Activated CD8-positive, alpha-beta memory T cell treated with anti-CD3 and anti-CD28 coated beads for 1 hour (primary cell): ENCODE measurements around the gene RNF5.
A peak's percentile ranks its signal among the peaks of the same experiment; 100 is the strongest.
"Not testable (repeated sequence)": the region's sequence is repeated elsewhere in the genome, so short reads cannot be mapped to it uniquely, and the experiment has no call there.

ENCODE experiments used
- DNase-seq, 2 donors: peaks; one replicate each; pipeline ENCODE4 v3.0.0-alpha.2; 2020; ENCODE audit warnings: low read depth in 1 of 2; ENCODE audit errors: extremely low read depth in 1 of 2

The RNF5 gene

DNA sequence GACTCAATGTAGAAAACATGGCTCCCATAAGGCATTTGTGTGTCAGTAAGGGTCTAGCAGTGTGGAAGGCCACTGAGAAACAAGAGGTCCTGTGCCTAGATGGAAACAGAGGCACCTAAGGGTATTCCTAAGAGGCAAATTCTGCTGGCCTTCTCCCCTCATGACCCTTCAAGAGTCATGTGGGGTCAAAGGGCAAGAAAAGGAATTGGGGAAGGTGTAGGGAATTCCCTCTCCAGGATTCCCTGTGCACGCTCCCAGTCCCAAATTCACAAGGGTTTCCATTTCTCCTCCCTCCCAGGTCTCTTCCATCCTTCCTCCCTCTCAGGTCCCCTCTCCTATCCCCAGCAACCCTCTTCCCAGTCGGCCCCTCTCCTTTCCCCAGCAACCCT lies 2.9 kb upstream of the RNF5 start:
- no peak for DNase-seq

DNA sequence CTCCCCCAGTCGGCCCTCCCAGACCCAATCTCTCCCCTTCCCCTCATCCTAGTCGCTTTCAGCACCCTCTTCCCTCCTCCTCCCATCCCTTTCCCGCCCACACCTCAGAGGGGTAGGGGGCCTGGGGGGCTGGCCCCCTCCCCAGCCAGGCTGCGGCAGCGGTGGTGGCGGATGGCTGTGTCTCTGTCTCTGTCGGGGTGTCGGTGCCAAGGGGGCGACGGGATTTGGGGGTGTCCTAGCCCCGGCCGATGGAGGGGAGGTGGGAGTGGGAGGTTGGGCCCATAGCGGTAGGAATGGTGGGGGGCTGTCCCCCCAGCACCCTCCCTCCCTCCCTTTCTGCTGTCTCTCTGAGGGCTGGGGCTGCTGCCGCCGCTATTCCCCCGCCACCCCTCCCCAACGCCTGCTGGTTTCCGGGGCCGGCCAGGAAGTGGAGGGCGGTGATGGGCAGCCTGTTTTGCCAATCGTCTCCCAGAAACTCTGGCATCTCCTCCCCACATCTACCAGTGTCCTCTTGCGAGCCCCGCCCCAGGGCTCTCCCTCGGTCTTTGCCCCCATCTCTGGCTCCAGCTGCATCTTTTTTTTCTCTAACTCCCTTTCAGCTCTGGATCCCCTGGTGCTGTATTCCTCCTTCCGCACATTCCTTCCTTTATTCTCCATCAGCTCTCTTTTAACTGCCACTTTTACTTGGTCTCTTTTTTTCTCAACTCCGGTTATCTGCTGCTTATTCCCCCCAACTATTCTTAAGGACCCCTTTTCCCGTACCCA lies 2.3 kb upstream of the RNF5 start, which contains the start of gene AGPAT1:
TSS of gene AGPAT1 (minus strand) at position 374 of the 765 bp plus-strand sequence. CDS start 4,588 bp downstream, outside the sequence.
- peak; percentile 93 to 94 for DNase-seq

DNA sequence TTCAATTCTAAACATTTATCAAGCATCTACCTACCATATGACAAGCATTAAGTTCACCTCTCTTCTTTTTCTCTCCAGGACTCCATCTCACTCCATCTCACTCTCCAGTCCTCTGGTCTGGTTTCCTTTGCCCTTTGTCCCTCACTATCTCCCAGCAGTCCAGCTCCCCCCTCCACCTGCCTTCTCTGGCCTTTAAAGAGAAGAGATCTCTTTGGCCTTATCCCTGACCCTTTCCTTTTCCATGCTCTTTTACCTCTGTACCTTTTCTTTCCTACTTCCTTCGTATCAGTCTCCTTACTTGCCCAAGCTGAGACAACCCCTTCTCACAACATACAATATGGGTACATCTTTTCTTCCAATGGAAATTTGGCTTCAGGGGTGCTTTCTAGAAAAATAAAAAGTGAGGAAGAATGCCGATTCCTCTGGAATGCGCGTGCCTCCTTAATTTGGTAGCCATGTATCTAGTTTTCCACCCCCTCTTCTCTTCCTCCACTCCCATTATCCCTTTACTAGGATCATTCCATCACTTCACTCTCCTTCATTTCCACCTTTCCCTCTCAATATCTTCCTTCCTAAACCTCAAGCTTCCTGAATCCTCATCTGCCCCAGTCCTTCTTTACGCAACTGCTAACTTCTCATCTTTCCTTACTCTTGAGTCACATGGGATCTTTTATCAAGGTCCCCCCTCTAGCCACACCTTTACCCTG lies 1.6 kb upstream of the RNF5 start:
- DNase-seq, result no peak

DNA sequence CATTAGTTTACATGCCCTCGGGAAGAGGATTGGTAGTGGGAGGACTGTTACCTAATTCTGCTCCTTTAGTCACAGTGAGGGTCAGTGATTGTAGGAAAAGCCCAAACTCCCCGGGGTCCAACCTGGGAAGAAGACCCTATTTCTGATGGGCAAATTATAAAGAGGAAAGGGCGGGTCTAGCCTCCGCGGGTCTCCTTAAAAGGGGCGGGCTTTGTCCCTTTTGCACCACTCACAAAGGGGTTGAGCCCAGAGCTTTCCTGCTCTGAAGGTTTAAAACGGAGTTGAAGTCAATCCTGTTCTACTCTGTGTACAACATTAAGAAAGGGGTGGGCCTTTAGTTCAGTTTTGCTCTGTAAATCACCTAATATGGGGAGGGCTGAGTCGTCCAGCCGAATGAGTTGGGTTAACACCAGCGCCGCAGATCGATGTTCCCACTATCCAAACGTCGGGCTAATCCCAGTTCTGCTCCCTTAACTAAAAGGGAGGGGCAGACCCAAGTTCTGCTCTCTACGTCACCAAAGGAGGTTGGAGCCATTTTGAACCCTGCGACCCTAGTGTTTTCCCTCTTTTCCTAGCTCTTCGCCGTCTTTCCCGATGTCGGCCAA lies 920 bp upstream of the RNF5 start:
- DNase-seq, result no peak

DNA sequence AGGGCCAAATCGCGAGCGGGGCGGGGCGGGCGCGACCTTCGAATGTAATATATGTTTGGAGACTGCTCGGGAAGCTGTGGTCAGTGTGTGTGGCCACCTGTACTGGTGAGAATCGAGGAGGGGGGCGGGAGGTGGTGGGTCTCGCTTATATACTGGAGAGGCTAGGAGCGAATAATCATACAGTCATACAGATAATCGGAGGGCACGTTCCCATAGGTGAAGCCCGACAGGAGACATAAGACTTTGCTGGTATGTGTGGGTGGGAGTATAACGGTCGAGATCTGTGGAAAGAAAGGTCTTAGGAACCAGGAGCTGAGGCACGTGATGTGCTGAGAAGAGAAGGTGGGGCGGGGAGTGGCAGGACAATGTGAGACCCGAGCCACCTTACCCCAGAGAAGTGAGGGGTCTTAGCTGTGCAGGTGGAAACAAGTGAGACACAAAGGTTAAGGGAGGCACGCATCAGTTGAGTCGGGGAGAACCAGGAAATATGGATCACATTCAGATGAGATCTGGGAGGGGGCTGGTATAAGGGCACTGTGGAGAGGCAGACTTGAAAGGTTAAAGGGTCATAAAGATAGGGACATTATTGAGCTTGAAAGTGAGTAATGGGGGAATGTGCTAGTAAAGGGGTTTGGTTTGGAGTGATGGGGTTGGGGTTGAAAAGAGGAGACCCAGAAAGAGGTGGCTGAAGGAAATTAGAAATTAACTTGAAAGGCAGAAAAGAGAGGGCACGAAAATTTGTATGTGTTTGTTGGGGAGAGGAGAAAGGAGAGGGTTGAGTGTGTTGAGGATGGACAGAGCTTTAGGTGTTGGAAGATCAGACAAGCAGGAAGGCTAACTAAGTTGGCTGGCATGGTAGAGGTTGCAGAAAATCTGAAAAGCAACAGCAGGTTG lies 589 bp downstream of the RNF5 start:
- no peak for DNase-seq

DNA sequence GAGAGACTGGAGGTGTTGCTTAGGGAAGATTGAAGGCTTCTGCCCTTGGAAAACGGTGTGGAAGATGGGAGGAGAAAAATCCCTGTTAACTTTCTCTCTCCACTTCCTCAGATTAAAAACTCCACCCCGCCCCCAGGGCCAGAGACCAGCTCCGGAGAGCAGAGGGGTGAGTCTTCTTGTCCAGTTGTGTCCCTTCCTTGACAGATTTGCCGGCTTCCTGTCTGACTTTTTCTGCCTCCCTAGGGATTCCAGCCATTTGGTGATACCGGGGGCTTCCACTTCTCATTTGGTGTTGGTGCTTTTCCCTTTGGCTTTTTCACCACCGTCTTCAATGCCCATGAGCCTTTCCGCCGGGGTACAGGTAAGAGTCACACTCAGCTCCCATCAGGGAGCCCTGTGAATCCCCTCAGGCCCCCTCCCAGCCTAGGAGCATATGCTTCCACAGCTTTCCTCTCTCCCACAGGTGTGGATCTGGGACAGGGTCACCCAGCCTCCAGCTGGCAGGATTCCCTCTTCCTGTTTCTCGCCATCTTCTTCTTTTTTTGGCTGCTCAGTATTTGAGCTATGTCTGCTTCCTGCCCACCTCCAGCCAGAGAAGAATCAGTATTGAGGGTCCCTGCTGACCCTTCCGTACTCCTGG lies 1.7 kb downstream of the RNF5 start:
- DNase-seq, result no peak

DNA sequence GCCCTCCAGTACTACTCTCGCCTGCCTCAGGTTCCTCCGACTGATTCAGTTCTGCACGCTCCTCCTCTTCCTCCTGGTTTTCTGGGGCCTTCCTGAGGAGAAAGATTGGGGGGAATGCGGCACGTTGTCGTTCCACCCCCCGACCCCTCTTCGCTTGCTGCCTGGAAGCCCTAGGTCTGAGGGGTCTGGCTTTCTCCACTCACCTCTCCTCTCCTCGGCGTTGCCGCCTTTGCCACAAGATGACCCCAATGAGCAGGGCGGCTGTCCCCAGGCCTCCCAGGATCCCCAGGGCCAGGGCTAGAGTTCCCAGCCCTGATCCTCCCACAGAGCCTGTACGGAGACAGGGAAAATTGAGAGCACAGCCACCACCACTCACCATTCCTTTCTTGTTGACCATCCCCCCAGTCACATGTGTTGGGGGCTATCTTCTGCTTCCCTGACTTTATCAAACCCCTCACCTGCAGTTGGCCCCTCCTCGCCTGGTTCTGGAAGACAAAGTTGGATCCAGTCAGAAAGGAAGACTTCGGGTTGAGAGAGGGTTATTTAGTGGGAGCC lies 3.0 kb downstream of the RNF5 start:
- DNase-seq, result no peak

DNA sequence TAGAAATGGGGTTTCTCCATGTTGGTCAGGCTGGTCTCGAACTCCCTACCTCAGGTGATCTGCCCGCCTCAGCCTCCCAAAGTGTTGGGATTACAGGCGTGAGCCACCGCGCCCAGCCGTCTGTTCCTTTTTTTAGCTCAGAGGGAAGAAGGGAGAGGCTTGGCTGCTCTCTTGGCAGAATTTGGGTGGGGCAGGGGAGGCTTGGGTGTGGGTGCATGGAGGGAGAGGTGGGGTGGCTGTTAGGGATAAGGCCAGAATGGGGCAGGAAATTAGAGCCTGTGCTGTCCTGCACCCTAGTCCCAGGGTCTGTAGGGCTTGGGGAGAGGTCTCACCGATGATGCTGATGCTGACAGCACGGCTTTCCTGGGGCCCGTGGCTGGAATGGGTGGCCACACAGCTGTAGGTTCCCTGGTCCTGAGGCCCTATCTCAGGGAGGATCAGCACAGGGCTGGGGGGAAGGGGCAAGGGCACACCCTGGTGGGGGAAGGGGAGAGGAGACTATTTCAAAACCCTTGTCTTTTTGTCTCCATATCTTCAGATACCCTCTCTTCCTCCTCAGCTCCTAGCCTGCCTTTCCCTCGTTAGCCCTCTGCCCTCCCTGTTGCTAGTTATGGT lies 3.8 kb downstream of the RNF5 start:
- no peak for DNase-seq

DNA sequence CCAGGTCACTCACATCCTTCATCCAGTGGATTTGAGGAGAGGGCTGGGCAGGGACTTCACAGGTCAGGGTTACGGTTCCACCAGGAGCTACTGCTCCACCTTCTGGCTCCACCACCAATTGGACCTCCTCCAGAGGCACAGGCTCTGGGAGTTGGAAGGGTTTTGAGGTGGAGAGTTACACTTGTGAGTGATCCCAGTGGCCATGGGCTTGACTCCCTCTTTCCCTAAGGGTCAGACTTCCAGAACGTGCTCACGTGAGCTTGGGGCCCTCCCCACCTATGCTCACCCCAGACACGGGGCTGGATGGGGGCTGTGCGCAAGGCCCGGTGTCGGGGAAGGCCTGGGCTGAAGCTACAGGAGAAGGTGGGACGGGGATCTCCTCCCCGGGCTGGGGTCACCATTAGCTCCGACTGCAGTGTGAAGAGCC lies 4.4 kb downstream of the RNF5 start:
- no peak for DNase-seq

DNA sequence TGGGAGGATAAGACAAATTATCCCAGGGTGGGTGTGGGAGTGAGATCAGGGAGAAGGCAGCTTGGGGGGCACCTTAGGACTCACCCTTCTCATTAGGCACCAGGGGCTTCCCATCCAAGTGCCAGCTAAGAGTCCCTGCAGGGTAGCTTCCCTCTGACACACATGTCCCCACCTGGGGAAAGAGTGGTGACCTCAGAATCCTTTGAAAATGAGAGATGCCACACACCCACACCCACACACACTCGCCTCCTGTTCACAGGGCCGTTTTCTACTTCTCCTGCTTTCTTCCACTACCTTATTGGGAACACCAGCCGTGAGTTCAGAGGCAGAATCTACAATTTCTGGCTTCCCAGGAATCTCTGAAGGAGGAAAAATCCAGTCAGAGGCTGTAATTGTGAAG lies 4.8 kb downstream of the RNF5 start:
- DNase-seq, result no peak

DNA sequence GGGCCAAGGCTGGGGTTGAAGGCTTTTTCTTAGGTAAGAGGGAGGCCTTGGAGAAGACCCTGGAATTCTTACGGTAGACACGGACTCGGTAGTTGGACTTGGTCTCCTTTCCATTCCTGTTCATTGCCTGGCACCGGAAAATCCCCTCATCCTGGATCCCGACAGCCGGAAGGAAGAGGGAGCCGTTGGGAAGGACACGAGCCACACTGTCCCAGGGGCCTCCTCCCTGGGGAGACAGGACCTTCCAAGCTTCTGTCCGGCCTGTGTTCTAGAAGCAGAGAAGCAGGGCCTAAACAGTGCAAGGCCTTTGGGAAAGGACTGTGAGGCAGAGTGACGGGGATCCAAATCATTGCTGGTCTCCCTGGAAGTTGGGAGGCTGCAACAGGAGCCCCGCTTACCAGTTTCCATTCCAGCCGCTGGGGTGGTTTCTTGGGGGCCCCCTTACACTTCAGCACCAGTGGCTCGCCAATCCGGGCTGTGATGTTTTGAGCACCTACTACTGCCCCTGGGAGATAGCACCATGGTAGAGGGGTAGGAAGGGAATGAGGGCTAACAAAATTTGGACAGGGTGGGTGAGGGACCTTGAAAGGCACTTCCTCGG lies 5.4 kb downstream of the RNF5 start:
- no peak for DNase-seq

DNA sequence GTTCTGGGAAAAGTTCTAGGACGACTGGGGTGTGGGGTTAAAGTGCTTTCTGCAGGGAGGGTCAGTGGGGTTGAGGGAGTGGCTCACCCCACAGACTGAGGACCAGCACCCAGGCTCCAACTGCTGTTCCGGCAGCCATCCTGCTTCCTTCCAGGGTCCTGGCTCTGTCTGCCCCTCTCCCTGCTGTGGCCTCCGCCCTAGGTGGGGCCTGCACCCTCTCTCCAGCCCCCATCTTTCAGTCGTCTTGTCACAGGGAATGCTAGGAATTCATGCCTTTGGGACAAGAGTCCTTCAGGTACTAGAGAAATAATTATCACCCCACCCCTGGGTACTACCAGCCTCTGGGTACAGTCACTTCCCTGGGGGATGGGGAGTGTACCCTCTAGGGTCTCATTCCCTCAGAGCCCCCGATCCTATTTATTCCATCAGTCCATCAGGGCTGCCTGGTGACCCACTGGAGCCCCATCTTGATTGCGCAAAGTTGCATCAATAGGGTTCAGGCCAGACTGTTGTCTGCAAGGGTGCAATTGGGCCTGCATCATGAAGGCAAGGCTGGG lies 6.0 kb downstream of the RNF5 start, which contains the start of gene AGER:
TSS of gene AGER (minus strand) at position 170 of the 557 bp plus-strand sequence. CDS start at position 139, 31 bp downstream.
- DNase-seq, result no peak

DNA sequence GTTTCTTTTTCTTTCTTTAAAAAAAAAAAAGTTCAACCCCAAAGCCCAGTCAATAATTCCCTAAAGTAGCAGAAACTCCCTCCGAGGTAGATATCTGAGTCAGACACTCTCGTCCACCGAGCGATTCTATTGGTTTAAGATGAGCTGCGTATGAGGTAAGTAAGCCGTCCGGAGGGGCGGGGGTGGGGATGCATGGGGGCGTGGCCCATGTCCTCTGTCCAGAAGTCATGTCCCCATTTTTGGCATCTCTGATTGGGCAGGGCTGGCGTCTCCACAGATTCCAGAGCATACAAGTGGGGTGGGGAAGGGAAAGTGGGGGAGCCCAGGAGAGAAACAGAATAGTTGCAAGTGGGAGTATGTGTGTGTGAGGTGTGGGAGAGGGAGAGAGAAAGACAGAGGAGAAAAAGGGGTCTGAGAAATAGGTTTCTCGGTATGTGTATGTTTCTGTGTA lies 7.5 kb downstream of the RNF5 start:
- not testable (repeated sequence) for DNase-seq

DNA sequence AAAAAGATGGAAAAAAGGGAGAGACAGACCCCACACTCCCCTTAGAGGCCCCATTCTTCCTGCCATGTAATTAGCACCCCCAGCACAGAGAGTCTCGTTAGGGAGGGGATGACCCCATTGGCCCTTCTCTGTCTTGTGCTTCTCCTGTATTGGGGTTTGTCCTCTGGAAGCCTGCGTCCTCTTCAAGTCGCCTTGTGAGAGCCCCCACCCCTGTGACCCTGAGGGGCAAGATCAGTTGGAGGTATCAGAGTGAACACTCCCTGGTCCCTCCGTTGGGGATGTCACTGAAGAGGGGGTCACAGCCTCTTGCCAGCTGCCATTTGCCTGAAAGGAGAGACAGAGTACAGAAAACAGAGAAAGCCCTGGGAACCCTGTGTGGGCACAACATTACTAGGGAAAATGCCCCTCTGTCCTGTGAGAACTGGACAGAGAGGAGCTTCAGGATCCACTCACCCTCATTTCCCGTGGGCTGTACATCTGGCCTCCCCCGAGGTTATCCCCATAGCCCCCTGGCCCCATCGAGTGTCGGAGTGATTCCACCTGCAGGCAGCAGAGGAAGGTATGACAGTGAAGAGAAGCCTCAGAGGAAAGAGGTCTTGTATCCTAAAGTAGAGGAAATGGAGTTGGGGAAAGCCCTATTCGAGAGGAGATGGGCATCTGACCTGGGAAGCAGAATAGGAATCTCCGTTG lies 8.1 kb downstream of the RNF5 start:
- DNase-seq, result not testable (repeated sequence)

DNA sequence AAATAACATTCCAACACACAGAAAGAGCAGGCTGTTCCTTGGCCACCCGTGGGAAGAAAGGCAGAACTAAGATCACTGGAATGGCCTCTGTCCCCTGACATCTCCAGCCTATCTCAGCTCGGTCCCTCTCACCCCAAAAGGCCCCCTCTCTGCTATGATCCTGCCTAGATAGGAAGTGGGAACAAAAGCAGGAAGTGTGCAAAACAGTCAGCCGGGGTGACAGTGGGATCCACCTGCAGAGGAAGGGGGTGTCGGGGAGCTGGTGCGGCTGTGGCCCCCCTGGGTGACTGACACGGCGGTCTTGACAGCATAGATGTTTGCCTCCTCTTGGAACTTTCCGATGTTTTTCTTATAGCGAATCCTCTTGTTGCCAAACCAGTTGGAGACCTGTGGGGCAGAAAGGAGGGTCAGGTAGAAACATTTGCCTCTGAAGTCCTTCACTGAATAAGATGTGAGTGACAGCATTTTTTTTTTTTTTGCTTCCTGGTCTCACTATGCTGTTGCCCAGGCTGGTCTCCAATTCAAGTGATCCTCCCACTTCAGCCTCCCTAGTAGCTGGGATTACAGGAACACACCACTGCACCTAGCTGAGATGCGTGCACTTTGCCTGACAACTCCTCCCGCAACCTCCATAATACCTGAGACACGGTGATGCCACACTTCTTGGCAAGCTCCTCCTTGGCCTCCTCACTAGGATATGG lies 9.0 kb downstream of the RNF5 start:
- no peak for DNase-seq

DNA sequence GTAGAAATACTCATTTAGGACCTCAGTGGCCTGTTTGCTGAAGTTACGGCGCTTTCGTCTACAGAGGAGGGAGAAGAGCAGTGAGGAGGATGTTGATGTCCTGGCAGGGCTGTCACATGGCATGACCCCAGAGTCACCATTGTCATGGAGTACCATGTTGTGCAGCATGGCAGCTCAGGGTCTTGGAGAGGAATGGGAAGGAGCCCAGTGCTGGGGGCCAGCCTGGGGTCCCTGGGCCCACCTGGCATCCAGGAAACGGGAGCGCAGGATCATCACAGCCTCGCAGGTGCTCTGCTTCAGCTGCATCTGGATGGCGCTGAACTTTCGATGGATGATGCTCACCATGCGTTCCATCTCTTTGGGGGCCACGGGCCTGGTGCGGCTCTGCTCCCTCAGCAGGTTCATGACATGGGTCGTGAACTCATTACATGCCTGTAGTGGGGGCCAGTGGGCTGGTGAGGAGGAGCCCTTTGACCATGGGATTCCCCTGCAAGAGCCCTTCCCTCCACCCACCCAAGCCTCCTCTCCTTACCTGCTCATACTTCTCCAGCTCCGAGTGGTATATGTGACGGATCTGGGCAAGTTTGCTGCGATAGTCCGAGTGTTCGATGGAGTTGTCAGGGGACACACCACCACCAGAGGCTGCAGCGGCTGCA lies 9.6 kb downstream of the RNF5 start:
- not testable (repeated sequence) for DNase-seq
